H1 (cell line): ENCODE results near the gene PPP1CC. TPM values are rescaled to one million over a fixed set of nuclear protein-coding genes. Genes with fewer than 3 reads are reported as not detected.

Experiments
- BACH1 ChIP-seq: IDR thresholded peaks from 2 replicates; pipeline ENCODE4 v1.6.1; 2012; ENCODE audit warnings: low read length, improper control_type of control experiment
- CHD7 ChIP-seq: fragments of 300-600 bp; sonication (generic); IDR thresholded peaks from 2 replicates; pipeline ENCODE4 v1.7.1; 2012; ENCODE audit warnings: low read length, moderate library complexity, mild to moderate bottlenecking, inconsistent platforms; ENCODE audit not compliant: insufficient replicate concordance
- POLR2A ChIP-seq, 2 experiments: IDR thresholded peaks; 1 replicate in 1 of 2; 2 replicates in 1 of 2; pipeline ENCODE4 v1.6.1; 2011; ENCODE audit warnings: low read depth in 2 of 2, low read length in 2 of 2, mild to moderate bottlenecking in 2 of 2; ENCODE audit errors: control extremely low read depth in 1 of 2
- SP2 ChIP-seq: IDR thresholded peaks from 2 replicates; pipeline ENCODE4 v1.6.1; 2012; ENCODE audit warnings: mild to moderate bottlenecking, low read length, inconsistent platforms
- SUZ12 ChIP-seq: fragments of 200-600 bp; sonication (generic); IDR thresholded peaks from 2 replicates; pipeline ENCODE4 v1.6.1; 2012; ENCODE audit warnings: mild to moderate bottlenecking, inconsistent platforms, low read length, moderate library complexity, mixed read lengths
- polyA plus RNA-seq, 7 experiments: library from polyadenylated mRNA; depleted of rRNA in 3 of 7; stranded (reverse) in 5 of 7; unstranded in 2 of 7; fragments of >200 nt in 5 of 7; fragments of 200-250 nt in 2 of 7; gene quantifications; 1 replicate in 5 of 7; 2 replicates in 1 of 7; 4 replicates in 1 of 7; pipeline versions ENCODE4 v1.2.1 to v1.2.3, GENCODE V29; 2011 to 2013; ENCODE audit warnings: missing spikeins in 2 of 7, mixed read lengths in 2 of 7
- total RNA-seq: library from RNA; stranded (reverse); fragmentation: NEBNext Ultra II Directional; extraction: Animal tissue kit (Norgen Biotek cat#: 25700); gene quantifications from 2 replicates; pipeline ENCODE4 v1.2.1, GENCODE V29; 2021

PPP1CC gene
- total and polyA plus RNA-seq, 2 of the 8 experiments (the other 6 are each of a cell fraction or from before 2014, with no cell fraction given), result 193 to 350 TPM

- TF ChIP-seq CHD7, result no peak
- TF ChIP-seq SP2, result no peak
- TF ChIP-seq BACH1, result no peak
- no peak for TF ChIP-seq POLR2A (IDR thresholded peaks at IDR 0.05; ENCODE audit: control extremely low read depth in 1 of 2, low read depth in 2 of 2, low read length in 2 of 2)
- no peak for TF ChIP-seq SUZ12
Observed at GRCh38 chr12:110739894-110740293, 2.8 kb downstream of the PPP1CC start (continued).
